Fibroblast of the conjunctiva (primary cell): ENCODE results near the gene C1QTNF5.

Experiments
- DNase-seq: peaks from one replicate; pipeline ENCODE4 v3.0.0-alpha.2; 2010; ENCODE audit warnings: low read depth

Gene C1QTNF5

DNA sequence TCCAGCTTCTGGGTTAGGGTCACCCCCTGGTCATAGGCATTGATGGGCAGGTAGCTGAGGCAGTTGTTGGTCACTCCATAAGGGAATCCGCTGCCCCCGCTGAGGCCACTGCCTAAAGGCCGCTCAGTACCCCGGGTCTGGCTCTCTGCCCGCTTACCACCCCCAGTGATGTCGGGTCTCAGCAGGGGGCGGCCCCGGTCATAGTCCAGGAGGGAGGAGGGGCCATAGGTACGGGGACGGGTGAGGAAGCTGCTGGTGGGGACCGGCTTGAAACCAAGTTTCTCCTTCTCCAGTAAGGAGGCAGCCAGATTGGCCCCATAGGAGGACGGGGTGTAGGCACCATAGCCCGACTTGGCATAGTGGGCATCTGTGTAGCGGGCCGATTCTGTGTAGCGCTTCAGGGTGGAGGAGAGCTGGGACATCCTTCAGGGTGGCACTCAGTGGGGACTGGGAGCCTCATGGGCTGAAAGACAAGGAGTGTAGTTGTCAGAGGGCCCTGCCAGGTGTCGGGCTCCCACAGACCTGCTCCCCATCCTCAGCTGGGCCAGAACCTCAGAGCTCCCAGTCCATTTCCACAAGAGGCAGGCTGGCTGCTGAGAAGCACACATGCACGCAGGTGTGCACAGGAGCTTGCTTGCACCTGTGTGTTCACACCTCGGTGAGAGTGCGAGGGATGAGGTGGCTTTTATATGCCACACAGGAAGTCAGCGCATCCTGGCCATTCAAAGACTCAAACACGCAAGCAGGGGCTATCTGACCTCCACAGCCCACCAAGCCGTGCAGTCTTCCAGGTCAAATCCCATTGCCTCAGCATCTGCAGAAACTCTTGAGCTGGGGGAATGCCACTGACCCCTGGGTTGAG lies 32.6 kb upstream of the C1QTNF5 start:
- no peak for DNase-seq

DNA sequence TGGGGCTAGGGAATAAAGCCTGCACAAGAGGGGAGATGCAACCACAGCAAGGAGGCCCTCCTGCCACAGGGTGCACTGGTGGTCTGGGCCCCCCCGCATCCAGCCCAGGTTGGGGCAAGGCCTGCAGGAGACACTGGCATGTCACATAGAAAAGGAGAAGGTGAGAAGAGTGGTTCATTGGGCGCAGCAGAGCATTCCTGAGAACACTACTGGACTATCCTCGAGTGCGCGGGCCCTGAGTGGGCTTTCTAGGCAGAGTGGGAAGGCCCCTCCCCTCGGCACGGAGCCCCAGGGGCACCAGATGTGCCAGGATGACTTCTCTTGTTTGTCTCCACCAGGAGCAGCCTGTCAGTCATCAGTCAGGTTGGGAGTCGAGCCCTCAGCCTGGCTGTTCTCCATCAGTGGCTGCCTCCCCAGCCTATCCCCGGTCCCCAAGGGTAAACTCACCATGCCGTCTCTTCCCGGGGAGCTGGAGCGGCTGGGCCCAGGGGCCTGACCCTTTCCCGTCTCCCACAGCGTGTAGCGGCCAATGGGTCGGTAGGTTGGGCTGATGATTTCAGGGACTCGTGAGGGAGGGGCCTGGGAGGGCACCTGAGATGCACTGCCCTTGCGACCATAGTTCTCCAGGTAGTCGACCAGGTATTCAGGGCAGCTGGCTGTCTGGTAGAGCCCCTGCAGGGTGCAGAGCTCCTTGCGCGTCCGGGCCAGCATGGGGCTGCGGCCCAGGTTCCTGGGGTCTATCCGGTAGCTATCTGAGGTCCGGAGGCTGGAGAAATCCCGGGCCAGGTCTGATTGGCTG lies 31.8 kb upstream of the C1QTNF5 start:
- no peak for DNase-seq

DNA sequence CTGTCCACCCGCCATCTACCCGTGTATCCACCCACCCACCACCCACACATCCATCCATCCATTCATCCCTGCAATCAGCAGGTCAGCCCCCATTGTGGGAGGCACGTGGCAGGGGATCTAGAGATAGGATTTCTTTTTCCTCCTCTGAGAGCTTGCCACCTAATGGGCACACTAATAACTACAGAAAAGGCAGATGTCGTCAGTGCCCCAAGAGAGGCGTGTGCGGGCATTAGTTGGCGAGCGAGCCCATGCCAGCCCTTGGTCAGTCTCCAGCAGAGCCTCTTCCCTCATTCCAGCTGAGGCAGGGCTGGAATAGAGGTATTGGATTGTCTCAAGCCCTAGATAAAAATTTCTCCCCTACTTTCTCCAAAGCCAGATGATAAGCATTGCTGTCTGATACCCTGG lies 31.1 kb upstream of the C1QTNF5 start:
- DNase-seq: no peak

DNA sequence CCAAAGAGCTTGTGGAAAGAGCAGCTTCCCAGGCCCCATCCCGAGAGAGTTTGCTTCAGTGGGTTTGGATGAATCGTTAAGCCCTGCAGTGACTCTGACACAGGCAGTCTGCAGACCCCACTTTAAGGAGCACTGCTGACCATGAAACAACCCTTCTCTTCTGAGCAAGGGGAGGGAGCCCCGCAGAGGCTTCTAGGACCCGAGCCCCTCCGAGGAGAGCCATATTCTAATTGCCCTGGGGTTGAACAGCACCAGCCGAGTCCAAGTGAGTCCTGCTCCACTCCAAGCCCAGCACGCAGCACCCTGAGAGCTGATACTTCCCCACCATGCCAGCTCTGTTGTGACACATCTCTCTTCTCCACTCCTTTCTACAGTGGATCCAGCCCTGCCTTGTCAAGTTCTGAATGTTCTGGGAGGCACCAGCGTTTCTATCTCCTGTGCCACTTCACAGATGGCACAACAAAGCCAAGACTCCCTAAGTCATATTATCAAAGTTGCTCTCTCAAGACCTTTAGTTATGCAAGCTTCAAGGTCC lies 30.5 kb upstream of the C1QTNF5 start:
- DNase-seq: no peak

DNA sequence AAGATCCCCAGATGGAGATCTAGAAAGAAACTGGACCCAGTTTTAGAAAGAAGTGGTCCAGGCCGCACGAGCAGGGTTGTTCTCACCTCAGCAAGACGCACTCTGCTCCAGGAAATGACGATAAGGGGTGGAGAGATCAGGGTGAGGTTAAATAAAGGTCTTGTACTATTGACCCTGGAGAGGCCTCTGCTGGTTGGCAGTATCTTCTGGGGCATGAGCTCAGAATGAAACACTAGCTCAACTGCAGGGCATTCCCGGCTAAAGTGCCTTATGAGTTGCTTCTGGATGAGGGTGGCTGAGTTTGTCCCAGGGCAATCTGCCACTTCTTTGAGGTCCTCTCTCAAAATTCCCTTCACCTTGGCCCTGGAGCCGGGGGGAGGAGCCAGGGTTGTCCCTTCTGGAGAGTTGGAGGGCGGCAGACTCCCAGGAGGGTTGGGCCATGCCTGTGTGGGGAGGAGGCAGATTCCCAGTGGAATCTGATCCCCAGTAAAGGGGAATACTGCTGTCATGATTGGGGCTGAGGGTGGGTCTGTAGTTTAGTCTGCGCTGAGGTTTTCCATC lies 29.9 kb upstream of the C1QTNF5 start:
- DNase-seq: no peak

DNA sequence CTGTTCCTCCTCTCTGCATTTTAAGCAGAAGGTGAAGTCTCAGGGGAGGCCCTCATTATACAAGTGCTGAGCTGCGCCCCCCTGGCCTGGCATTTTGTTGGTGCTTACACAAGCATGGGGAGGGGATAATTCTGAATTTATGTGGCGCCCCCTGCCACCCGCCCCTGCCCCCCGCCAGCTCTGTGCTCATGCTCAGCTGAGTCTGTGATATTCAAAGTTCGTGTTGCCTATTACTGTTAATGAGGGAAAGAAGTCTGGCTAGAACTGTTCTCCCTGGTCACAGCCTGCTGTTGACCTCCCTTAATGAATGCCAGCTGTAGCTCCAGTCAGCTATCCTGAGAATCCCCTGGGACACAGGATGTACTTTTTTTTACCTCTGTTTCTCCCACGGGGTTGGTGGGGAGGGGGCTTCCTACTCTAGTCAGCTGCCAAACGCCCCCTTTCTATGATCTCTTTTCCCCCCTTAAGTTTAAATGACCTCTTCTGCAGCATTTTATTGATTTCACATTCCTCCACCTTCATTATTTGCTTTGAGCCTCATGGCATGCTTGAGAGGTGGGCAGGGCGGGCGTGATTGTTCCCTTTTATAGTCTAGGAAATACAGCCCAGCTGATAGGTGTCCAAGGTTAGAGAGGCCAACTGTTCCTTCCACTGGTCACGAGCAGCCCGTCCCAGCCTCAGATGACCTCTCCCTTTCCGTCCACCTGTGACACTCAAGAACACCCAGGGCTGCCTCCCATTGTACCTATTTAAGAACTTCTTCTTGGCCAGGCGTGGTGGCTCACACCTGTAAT lies 28.6 kb upstream of the C1QTNF5 start:
- DNase-seq: no peak

DNA sequence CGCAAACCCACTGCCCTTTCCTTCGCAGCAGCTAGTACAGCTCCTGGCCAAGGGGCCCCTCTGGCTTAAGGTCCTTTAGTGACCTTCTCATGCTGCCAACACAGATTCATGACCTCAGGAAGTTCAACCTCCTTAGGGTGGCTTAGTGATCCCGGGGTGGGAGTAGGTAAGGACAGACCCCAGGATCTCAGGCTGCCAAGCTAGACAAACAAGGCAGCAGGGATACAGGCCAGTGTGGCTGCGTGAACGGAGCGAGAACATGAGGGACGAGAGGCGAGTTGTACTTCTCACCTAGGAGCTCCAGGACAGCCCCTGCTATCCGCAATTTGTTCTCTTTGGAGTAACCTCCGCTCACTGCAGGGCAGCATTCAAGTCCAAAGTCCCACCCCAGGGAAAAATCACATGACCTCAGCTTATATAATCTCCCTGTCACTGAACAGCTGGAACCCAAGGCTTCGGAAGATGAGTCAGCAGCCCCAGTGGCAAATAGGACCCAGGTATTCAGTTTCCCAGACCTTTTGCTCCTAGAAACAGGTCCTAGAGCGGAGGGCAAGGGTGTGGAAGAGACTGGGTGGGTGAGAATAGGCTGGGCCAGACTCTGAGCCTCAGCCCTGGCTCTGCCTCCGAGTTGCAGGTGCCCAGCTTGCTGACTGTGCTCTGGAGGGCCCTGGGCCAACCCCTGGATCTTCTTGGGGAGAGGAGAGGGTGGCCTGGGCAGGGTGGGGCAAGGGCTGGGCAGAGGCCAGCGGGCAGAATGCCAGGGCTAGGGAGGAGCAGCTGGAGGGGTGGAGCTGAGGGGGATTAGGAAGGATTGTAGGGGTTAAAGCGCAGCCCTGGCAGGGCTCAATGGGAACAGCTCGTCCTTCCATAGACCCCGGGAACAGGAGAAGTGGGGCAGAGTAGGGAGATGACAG lies 27.7 kb upstream of the C1QTNF5 start:
- DNase-seq: peak; percentile 75

DNA sequence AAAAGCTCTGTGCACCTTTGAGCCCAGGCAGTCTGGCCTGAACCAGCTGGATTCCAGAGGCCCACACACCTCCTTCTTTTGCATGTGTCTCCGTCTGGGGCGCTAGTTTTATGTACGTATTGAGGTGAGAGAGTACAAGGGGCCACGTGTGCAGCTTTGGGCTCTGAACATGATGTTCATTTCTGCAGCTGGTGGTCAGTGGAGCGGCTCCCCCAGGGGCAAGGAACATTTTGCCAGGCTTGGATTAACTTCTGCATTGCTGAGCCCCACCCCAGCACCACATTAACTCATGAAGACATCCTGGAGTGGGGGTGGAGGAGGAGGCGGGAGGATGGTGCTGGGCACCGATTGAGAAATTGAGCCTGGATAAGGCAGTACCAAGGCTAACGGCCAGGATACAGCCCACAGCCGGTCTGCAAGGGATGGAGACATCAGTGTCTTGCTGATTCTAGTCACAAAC lies 27.0 kb upstream of the C1QTNF5 start:
- DNase-seq: peak; percentile 75

DNA sequence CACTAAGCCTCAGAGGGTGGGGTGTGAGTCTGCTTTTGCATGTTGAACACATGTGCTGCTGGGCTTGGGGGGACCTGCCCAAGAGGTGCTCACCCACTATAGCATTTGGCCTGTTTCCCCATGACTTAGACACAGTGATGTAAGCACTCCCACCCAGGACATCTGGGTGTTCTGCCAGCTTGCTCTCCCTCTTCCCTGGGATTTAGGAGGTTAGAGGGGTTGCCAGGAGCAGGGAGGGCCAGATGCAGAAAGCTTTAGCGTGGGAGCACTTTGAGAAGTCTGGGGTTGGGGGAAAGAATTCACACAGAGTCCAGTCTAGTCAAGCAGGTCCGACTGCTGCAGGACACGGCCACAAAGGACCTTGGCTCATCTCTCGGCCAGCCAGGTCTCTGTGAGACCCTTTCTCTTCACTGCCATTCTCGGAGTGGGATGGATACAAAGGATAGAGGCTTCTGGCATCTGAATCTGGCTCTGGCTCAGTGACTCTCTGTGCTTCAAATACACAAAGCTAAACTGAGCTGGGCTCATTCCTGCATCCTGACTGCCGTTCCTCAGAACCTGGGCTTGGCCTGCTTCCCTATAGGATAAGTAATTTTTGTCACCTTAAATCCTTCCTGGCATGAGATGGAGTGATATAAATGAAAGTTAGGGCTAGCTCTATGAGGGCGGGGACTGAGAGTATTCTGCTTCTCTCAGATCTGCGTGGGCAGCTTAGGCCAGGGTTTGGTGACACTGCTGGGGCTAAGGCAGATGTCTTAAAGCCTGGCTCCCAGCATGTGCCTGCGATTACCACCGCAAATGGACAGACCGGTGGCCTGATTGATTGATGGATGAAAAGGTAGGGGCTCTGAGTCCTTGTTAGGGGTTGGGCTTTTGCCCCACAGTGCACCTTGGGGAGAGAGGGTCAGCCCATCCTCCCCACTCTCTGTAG lies 26.3 kb upstream of the C1QTNF5 start:
- no peak for DNase-seq

DNA sequence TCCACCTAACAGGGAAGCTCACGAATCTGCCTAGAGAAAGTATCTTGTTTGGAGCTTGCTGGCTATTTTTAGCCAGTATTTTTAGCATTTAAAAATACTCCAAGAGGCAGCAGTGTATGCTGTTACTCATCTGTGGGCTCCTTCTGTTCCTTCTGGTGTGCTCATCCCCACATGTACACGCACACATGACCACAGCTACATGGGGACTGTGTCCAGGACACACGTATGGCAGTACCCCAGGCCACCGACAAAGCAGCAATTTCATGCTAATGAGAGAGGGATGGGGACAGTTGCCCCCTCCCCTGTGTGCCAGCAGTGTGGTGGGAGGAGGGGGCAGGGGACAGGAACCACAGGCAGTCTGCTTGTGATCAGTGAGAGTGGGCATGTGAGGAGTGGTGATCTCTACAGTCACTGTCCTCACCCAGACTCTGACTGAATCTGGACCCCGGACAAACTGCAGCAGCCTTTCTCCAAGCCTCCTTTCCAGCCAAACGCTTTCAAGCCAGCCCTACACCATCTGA lies 24.4 kb upstream of the C1QTNF5 start:
- no peak for DNase-seq

DNA sequence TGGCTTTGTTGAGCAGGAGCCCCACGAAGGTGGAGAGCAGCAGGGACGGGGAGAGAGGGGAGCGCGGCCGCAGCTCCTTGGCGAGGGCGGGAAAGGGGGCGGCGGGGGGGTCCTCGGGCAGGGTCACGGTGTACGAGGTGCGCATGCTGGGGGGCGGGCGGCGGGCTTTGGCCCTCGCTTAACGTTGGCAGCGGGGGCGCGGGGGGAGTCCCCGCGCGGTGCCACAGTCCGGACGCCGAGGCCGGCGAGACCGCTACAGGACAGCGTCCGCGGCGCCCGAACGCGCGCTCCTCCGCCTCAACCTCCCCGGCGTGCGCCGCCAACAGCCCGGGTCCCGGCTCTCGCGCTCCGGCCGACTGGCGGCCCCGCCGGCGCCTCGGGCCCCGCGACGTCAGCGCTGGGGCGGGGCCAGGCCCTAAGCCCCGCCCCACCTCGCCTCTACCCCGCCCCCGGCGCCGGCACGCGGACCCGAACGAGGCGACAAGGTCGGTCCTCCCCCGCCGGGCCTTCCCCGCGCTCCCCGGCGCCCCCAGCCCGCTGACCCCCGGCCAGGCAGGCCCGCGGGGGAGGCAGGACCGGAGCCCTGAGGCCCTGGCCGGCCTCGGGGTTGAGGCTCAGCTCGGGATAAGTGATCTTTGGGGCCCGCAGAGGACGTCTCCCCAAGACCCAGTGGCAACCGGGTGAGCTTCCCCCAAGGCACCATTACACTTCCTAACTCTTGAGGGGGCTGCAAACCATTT lies 23.3 kb upstream of the C1QTNF5 start:
- no peak for DNase-seq

DNA sequence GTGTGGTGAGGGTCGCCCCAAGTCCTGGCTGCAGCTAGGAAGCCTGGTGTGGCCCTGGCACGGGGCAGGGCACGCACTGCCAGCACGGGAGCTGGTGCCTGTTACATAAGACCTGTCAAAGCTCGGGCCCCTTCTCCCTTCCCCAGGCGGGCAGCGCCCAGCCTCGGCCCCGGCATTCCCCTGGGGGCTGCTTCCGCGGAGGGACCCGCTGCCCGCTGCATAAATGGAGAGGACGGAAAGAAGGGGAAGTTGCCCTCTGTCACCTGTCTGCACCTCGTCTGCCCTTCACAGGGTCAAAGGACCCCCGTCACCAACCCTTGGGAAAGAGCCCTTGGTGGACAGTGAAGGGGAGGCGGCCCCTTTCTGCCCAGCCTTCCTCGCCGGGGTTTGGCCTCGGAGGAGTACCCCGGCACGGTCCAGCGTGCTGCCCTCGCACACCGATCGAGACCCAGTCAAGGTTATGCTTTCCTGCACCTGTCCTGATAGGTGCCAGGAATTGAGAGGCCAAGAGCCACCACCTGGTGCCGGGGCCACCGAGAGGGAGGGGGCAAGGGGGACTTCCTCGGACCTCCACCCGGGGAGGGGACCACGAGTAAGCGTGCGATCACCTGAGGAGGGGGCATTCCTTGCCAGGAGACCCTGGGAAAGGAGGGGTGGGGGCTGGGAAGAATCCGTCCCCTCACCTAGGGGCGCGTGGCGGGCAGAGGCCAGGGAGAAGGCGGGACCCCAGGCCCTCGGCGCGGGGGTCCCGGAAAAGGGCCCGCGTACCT lies 22.6 kb upstream of the C1QTNF5 start:
- DNase-seq: no peak

DNA sequence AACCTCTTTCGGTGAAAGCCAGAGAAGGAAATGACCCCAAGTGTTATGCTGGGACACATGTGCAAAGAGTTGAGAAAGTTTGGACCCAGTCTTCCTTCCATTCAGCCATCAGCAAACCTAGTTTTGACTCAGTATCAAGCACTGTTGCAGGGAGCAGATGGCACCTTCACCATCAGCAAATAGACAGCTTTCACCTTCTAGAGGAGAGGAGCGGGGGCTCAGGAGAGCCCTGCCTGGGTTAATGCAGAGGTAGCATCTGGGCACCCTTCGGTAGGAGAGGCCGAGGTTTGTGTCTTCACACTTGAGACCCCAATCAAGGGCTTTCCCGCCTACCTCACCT lies 22.0 kb upstream of the C1QTNF5 start:
- no peak for DNase-seq

DNA sequence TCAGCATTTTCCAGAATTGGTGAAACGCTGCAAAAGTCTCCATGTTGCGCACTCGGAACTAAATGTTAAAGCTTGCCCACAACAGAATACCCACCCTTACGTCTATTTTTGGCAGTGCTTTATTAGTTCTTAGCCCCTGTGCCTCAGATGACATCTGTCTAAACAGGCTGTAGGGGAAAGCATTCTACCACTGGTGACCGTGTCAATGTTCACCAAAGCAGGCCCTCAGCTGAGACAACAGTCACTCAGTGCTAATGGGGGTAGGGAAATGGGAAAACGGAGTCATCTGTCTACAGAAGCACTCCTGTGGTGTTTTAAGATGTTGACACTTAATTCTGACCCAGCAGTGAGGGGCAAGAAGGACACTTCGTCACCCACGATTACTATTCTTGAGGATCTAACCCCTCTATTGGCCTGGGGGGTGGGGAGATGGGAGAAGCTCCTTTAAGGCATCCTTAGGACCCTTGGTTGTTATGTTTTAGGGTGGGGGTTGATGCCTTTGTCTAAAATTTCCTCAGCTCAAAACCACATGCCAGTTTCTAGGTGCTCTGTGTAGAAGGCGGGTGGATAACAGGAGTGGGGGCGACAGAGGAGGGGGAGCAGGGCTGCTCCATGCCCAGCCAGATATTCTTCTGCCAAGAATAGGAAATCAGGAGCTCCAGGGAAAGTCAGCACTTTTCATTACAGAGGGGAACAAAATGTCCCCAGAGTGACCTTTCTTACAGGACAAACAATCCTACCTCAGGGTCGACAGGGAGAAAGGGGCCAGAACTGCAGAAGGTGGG lies 21.4 kb upstream of the C1QTNF5 start:
- no peak for DNase-seq

DNA sequence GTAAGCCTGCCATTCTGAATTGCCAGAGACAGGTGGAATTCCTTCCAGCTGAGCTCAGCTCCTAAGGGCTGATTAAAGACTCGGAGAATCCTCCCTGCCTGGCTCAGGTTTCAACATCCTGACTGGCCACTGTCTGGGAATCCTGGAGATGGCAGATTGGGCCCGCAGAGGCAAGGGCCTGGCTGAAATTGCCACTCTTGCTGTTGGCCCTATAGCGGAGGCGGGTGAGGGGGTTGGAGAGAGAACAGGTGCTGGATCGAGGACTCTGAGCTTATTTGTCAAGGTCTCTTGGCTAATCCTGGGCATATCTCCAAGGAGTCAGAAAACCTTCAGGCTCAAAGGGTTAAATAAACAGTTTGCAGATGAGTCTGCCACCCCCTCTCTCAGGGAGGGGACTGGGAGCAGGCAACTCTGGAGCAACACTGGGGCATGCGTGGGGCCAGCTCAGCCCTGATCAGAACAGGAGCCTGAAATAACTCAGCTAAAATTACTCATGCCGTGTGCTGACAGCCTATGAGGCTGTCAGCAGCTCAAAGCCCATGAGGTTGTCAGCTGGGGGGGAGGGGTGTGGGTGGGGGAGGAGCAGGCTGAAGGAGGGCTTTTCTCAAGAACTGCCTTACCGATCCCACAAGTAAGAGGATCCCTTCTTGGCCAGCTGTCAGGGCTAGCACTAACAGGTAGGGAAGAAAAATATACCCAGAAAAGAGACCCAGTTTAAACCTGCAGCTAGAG lies 20.5 kb upstream of the C1QTNF5 start:
- peak; percentile 78 for DNase-seq
